ENCODE measurements around the gene ABCA2.

- TF ChIP-seq CTCF (IDR thresholded peaks at IDR 0.05) (no peak), POLR2A (IDR thresholded peaks at IDR 0.05) (no peak)
Measured at GRCh38 chr9:137063311-137064026, 35.4 kb upstream of the ABCA2 start.
